Right ventricle myocardium inferior (tissue), 1 donor: Measurements from ENCODE around the gene CTXND1. TPM values are rescaled to one million over a fixed set of nuclear protein-coding genes. Genes with fewer than 3 reads are reported as not detected.

Experiments used
- ATAC-seq: fragments of 200-7000 bp; cut with Tn5 transposase; one replicate; pipeline ENCODE4 v1.9.1; 2020; ENCODE audit warnings: mild to moderate bottlenecking, moderate library complexity
- DNase-seq: peaks from one replicate; pipeline ENCODE4 v3.0.0; 2021; ENCODE audit errors: missing footprints
- intact Hi-C: fragments of 100-400 bp; cut with DNase I; formaldehyde crosslinking; loops from one replicate; pipeline ENCODE4 v1.11.0; 2022
- total RNA-seq: library from RNA; stranded (reverse); fragmentation: NEBNext Ultra II Directional; extraction: Animal tissue kit (Norgen Biotek cat#: 25700); gene quantifications from one replicate; pipeline ENCODE4 v1.2.1, GENCODE V29; 2021
- donor health status: DM: no; HTN: yes; CAD: no; lungs with severe emphysema.

Gene CTXND1
- total RNA-seq, 1 donor from 2014 or later, result 1.7 TPM

DNA sequence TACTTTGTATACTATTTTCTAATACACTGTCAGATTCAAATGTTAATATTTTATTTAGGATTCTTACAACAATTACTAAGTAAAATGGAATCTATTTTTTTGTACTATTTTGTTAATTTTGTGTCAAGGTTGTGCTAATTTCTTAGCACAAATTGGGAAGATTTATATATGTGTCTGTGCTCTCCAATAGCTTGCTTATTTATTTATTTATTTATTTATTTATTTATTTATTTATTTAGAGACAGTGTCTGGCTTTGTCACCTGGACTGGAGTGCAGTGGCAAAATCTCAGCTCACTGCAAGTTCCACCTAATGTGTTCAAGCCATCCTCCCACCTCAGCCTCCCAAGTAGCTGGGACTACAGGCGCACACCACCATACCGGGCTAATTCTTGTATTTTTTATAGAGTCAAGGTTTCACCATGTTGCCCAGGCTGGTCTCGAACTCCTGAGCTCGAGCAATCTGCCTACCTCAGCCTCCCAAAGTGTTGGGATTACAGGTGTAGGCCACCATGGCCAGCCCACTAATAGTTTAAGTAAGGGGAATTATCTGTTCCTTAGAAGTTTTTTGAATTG lies 34.6 kb downstream of the CTXND1 start:
- intact Hi-C loops, result no loop called here
- ATAC-seq (no peak), DNase-seq (no peak)

DNA sequence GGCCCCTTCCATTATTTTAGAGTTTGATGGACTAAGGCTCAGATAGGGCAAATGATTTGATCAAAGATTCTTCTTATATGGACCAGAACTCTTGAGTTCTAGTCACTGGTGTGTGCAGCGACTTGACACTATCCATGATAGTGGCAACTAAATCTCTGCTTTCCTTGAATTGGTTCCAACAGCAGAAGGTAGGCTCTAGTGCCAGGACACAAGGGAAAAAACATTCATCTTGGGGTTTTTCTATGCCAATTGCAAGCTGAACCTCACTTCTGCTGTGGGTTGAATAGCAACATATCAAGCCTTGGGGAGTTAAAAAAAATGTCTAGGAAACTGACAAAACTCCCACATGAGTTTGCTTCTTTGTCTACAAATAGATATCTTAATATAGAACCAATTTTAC lies 35.1 kb downstream of the CTXND1 start:
- no peak for ATAC-seq
- intact Hi-C loops, result no loop called here
- DNase-seq, result no peak

DNA sequence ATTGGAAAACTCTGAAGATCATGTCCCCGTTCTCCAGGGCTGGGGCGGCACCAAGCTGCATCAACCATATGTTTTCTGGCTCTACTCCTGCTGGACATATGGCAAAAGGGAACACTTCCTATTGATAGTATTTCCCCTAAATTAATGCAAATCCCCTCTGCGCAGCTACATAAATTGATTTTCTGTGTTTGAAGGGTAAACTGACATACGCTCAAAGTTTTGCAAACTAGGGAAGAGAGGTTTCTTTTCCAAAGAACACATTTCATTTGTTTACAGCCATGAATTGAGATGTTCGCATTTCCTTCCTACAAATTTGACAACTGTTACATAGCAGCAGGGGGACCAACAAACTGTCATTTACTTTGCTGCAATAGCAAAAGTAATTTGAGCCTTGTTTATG lies 35.9 kb downstream of the CTXND1 start:
- intact Hi-C loops, result no loop called here
- ATAC-seq (no peak), DNase-seq (no peak)

DNA sequence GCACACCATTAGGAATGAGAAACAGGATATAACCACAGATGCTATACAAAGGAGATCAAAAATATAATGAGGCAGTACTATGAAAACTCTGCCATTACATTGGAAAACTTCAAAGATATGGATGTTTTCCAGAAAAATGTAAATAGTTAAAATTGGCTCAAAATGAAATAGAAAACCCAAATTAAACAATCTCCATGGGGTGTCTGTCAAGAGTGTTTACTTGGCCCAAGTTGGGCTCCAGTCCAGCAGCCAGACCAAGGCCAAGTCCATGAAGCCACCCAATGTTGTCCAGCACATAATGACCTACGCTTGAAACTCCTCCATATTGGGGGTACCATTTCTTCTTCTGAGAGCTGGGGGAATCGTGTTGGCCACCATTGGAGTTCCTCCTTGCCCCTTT lies 37.1 kb downstream of the CTXND1 start:
- intact Hi-C loops, result no loop called here
- ATAC-seq (no peak), DNase-seq (no peak)

DNA sequence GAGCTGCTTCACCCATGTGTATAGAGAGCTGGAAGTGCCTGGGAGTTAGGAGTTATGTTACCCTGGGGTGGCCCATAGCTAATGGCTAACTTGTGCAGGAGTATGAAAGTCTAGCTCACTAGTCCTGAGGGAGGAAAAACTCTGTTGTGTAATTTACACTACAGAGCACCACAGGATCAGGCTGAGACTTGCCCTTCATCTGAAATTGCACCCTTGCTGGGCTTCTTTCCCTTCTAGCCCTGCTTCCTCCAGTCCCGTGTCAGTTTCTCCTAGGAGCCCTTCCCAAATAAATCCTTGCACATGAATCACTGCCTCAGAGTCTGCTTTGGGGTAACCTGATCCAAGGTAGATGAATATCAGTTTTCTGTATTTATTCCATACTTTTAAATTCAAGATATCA lies 40.0 kb downstream of the CTXND1 start:
- ATAC-seq (no peak), DNase-seq (no peak)
- intact Hi-C loops, result no loop called here

DNA sequence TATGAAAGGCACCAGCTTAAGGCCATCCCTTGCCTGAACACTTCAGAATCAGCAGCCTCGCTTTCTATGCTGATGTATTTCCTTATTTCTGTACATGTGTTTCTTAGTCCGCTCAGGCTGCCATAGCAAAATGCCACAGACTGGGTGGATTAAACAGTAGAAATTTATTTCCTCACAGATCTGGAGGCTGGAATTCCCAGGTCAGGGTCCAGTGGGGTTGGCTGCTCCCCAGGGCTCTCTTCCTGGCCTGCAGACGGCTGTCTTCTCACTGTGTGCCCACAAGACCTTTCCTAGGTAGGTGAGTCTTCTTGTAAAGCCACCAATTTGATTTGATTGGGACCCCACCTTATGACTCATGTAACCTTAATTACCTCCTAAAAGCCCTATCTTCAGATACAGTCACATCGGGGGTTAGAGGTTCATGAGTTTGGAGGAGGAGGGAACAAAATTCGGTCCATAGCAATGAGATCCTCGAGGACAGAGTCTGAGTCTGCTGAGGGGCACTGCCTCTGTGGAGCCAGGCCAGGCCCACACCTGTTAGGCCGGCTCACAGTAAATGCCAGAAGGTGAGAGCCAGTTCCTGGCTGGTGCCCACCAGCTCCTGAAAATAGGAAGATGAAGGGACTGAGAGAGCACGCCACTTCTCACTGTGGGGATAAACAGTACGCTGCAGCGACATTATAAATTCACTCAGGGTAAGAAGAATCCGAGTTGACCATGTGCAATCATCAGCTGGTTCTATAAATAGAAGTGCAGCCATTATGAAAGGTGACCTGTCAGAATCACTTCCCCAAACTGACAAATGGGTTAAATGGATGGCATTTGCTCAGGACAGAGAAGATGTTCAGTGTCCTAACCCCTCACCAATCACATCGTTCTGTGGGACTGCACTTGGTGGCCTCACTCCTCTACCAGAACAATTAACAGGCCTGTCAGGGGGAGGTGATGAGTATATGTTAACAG lies 41.1 kb downstream of the CTXND1 start:
- no peak for DNase-seq
- ATAC-seq, result no peak
- intact Hi-C loops, result no loop called here

DNA sequence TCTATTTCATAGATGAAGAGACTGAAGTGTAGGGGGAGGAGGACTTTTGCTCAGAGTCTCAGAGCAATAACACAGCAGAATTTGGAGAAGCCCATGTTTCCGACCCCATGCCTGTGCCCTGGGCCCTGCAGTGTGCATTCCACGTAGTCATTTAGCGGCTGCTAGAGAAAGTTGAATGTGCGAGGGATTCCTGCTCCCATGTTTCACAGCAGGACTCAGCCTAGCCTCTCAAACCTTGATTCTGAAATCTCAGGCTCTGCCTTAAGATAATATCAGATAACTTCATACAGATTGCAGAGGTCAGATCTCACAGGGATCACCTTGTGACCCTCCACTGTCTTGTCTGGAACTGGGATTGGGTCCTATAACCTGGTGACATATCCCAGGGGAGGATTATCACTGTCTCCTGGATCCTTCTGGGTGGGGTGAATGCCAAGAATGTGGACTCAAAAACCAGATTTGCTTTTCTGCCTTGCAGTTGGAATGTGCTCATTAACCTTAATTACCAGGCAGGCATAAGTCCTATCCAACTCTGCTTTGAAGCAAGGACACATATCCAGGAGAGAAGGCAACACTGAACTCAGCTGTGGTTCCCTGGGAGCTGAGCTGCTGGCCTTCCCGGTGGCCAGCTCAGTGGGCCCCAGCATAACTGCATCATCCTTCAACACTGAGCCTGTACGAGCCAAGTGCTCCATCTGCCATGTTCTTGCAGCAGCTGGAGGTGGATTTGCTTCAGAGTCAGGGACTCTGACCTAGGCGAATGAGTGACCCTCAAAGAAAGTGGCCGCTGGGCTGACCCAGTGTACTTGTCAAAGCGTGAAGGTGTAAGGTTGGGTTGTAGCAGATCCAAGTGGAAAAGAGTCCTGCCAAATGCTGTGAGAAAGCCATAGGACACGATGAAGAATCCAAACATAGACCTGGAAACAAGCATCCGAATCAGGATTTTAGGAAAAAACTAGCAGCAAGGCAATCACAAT lies 43.0 kb downstream of the CTXND1 start:
- intact Hi-C loops, result no loop called here
- ATAC-seq, result peak; percentile 42
- DNase-seq, result no peak

DNA sequence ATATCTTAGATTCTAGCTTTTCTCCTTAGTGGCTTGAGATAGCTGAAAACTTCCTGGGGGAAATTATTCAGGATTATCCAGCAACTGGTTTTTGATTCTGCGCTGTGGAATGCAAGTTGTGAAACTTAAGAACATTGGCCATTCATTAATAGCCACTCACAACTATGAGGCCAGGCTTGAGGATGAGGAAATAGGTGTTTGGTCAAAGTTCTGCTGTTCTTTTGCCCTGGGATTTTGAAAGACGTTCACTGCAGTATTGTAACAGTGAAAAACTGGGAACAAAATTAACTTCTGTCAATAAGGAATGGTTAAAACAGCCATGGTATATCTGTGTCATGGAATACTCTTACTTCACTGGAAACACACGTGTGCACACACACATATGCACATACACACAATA lies 44.1 kb downstream of the CTXND1 start:
- ATAC-seq (no peak), DNase-seq (no peak)
- intact Hi-C loops, result no loop called here

DNA sequence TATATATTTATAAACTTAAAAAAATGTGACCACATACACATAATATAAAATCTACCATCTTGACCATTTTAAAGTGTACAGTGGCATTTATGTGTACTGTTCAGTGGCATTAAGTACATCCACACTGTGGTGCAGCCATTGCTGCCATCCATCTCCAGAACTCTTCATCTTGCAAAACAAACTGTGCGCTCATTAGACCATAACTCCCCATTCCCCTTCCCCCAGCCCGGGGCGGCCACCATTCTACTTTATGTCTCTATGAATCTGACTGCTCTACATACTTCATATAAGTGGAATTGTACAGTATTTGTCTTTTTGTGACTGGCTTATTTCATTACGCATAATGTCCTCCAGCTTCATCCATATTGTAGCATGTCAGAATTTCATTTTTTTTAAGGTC lies 47.8 kb downstream of the CTXND1 start:
- ATAC-seq (no peak), DNase-seq (no peak)
- intact Hi-C loops, result no loop called here

DNA sequence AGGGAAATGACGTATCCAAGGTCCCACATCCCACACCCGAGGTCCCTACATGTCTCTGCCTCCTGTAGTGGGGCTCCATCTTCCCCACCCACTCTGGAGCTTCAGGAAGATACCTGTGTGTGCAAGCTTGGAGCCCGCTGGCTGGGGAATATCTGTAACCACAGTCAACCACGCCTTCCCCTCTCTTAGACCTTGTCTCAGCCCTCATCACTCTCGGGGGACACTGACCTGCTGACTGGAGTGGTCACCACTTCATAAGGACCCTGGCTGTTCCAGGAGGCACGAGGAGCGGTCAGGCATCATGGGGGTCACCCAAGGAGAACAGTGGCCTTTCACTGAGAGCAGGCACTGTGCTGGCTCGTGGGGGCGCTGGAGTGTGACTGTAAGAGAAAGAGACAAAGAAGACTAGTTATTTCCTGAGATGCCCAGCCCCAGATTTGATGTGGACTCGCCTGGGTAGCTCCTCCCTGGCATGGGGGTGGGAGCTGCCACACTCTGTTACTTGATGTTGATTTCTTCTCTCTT lies 48.6 kb downstream of the CTXND1 start:
- DNase-seq, result no peak
- intact Hi-C loops, result no loop called here
- ATAC-seq, result no peak

DNA sequence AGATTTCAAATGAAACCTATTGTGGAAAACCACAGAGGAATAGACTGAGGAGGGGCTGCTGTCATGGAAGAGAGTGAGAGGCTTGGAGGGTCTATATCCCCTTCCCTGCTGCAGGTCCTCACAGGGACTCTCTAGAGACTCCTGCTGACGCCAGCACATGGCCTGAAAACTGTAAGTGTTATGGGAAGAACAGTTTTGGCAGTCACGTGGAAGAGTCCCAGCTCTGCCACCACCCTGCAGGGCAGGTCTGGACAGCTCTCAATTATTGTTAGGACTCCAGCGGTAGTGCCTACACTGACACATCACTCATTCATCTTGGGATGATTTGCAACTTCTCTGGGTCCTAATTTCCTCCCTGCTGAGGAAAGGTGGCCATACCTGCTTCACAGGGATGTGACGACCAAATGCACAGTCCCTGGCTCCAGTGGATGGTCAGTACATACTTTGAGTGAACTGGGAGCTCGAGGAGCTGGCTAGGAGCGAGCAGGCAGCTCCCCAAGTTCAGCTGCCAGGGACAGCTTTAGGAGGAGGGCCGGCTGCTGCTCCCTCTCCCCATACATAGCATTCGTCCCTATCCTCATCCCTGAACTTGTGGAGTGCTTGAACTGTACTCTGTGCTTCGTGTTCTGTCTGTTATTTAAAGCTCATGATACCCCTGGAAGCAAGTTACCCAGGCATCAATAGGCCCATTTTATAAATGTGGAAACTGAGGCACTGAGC lies 49.2 kb downstream of the CTXND1 start:
- ATAC-seq (no peak), DNase-seq (no peak)
- intact Hi-C loops, result no loop called here

DNA sequence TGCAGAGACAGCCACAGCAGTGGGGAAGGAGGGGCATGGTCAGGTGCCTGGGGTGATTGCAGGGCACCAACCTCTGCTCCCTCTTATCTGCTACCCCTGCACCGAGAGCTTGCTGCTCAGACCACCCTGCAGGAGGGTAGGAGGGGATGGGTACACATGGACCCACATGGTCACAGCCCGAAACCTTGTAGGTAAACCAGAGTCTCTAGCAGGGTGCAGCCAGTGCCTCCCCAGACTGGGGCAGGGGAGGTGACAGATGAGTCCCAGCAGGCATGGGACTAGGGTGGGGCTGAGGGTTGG lies 50.0 kb downstream of the CTXND1 start:
- intact Hi-C loops, result no loop called here
- no peak for ATAC-seq

DNA sequence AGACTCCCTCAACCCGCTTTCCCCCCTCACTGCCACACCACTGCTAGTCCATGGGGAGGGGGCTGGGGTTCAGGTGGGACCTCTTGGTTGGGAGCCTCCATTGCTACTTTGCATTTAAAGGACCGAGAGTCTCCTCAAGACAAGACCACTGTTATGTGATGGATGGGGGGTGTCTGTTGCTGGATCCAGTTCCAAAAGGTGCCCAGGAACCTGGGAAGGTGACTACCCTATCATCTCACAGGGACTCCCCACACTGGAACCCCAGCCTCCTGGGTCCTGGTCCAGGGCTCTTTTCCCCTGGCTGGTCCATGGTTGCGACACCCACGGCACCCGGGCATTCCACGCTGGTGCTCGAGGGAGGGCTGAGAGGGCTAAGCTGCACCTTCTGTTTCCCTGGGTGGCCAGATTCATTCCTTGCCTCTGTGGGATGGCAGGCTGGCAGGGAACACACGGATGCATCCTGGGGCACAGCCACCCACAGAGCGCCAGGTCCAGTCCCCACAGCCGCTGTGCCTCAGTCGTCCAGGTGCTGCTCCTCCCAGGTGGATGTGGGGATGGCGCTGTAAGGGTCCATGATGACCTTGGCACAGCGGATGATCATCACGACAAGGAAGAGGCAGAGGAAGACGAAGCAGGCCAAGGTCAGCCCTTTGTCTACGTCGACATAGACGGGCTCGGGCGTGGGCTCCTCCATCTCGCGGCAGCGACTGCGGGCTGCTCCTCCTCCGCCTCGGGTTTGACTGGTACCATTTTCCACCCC lies 50.6 kb downstream of the CTXND1 start:
- intact Hi-C loops, result no loop called here
- DNase-seq (no peak), ATAC-seq (no peak)

More for the DNA sequence above, 50.0 kb downstream of the CTXND1 start:
- DNase-seq, result no peak

DNA sequence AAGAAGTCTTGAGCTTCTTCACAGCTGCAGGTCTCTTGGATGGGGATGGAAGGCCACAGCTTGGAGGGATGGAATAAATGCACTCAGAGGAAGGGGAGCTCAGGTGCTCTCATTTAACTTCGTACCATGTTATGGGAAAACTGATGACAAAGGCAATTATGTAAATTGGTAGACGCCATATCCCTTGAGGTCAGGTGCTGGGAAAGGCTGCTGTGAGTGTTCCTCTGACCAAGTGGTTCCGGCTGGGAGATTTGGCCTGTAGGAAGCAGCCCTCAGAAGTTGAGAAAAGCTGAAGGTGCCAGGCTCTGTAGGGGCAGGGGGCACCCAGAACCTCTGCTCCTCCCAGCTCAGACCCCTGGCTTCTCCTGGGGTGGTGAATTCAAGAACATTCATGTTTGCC lies 52.1 kb downstream of the CTXND1 start:
- DNase-seq, result no peak
- ATAC-seq, result no peak
- intact Hi-C loops, result no loop called here

DNA sequence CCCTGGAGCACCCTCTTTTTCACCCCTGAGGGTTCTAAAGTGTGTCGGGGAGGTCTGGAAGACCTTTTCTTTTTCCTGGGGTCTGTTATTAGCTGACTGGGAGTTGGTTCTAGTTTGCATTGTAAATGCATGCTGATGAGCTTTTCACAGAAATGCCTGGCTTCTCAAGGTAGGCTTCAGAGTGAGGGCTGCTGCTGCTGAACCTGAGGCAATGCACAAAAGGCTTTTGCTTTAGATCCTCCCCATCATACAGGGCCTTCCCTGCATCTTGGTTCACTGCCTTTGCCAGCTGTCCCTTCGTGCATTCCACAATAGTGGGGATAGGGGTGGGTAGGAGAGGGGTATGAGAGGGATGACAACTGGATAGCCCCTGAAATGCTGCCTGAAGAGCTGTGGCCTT lies 52.6 kb downstream of the CTXND1 start:
- intact Hi-C loops, result no loop called here
- DNase-seq, result no peak
- ATAC-seq, result no peak

DNA sequence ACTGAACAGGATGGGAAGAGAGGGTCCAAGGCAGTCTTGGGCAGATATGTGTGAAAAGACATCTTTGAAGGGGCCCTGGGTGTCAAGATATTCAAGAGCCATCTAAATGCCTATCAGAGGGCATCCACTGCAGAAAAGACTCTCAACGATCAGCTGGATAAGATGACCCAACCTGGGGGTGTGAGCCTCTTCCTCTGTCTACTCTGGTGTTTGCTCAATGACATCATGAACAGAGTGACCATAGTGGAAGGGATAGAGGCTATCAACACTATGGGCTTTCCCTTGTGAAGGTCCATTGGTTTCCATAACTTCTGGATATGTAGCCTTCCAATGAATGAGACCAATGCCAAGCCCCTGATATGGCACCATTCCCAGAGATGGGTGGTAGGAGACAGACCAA lies 57.1 kb downstream of the CTXND1 start:
- DNase-seq, result no peak
- intact Hi-C loops, result no loop called here

DNA sequence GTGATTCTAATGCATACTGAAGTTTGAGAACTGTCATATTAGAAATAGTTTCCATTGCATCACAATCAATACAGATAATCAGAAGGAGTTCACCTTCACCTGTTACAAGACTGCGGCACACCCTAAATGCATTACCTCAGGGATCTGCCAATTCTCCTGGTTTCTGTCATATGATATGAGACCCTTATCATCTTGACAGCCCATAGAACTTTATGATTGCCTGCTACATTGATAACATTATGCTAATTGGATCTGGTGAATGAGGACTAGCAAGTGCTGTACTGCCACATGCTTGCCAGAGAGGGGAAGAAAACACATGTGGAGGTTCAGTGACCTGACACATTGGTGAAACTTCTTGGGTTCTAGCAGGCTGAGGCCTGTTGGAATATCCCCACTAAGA lies 57.8 kb downstream of the CTXND1 start:
- intact Hi-C loops, result no loop called here
- no peak for DNase-seq
- ATAC-seq, result no peak

More for the DNA sequence above, 57.1 kb downstream of the CTXND1 start:
- ATAC-seq, result no peak
